Right lobe of liver (tissue), 6 donors: ENCODE results near the gene DENND4A. TPM values are rescaled to one million over a fixed set of nuclear protein-coding genes. Genes with fewer than 3 reads are reported as not detected.
"Not testable (repeated sequence)": the region's sequence is repeated elsewhere in the genome, so short reads cannot be mapped to it uniquely, and the experiment has no call there.

Experiments
- ATAC-seq, 4 donors: fragments of 200-7000 bp; cut with Tn5 transposase; one replicate each; pipeline ENCODE4 v1.9.1; 2020; ENCODE audit warnings: mild to moderate bottlenecking in 4 of 4, moderate library complexity in 4 of 4
- DNase-seq, 3 donors: peaks; one replicate each; pipeline ENCODE4 v3.0.0-alpha.2; 2020
- H3K27ac ChIP-seq, 3 donors: fragments of 200-600 bp; one replicate each; pipeline ENCODE4 v1.8.0; 2022
- H3K27me3 ChIP-seq, 2 donors: fragments of 200-600 bp; one replicate each; pipeline ENCODE4 v1.8.0; 2022
- H3K36me3 ChIP-seq, 4 donors: fragments of 200-600 bp; sonication (generic) in 1 of 4; one replicate each; pipeline versions ENCODE4 v1.5.1 to v1.8.0; 2017 to 2022; ENCODE audit warnings: control low read depth in 1 of 4
- H3K4me1 ChIP-seq, 4 donors: fragments of 200-600 bp; sonication (generic) in 1 of 4; one replicate each; pipeline versions ENCODE4 v1.5.1 to v1.8.0; 2017 to 2022; ENCODE audit warnings: control low read depth in 1 of 4
- H3K4me3 ChIP-seq, 3 donors: fragments of 200-600 bp; one replicate each; pipeline ENCODE4 v1.8.0; 2022
- H3K9me3 ChIP-seq, 4 donors: fragments of 200-600 bp; sonication (generic) in 1 of 4; one replicate each; pipeline versions ENCODE4 v1.5.1 to v1.8.0; 2017 to 2022; ENCODE audit warnings: control low read depth in 1 of 4
- POLR2A ChIP-seq: fragments of 450-650 bp; IDR thresholded peaks from one replicate; pipeline ENCODE4 v1.6.1; 2017; ENCODE audit warnings: antibody characterized with exemption, mild to moderate bottlenecking
- WGBS: methylation state at CpG from one replicate; pipeline ENCODE4 v1.1.6; 2018; ENCODE audit warnings: low coverage, low lambda C conversion rate; ENCODE audit not compliant: insufficient coverage; ENCODE audit errors: missing lambda C conversion rate; 5-methylcytosine and 5-hydroxymethylcytosine counted together
- intact Hi-C, 2 donors: fragments of 100-400 bp; cut with DNase I; formaldehyde crosslinking; loops; one replicate each; pipeline versions ENCODE4 v1.11.2 to v1.14.1; 2022
- total RNA-seq, 6 experiments: library from RNA; depleted of rRNA in 2 of 6; stranded (reverse); fragments of >200 nt in 2 of 6; fragmentation: NEBNext Ultra II Directional in 3 of 6; extraction: Animal tissue kit (Norgen Biotek cat#: 25700) in 3 of 6; gene quantifications; one replicate each; pipeline versions ENCODE4 v1.1.0 to v1.2.4, GENCODE V29; 2016 to 2023
- TF ChIP-seq, protein P1 (sequence below), 4 donors: fragments of 200-600 bp in 3 of 4; fragments of 450-650 bp in 1 of 4; IDR thresholded peaks; one replicate each; pipeline versions ENCODE4 v1.5.1 to v1.8.0; 2016 to 2022; ENCODE audit warnings: antibody characterized with exemption in 4 of 4, mild to moderate bottlenecking in 2 of 4
- donor health status: DM: no; HTN: yes; CAD: no.
- donor health status: DM: no; HTN: no; CAD: no.
- donor health status: DM: no; HTN: no; CAD: no.
- donor health status: DM: no; HTN: yes; CAD: no.
- donor health status: DM: no; HTN: yes; CAD: no.

Gene DENND4A
- total RNA-seq, 6 experiments from 2014 or later = 12.7 to 32.4 (median 21.5) TPM

DNA sequence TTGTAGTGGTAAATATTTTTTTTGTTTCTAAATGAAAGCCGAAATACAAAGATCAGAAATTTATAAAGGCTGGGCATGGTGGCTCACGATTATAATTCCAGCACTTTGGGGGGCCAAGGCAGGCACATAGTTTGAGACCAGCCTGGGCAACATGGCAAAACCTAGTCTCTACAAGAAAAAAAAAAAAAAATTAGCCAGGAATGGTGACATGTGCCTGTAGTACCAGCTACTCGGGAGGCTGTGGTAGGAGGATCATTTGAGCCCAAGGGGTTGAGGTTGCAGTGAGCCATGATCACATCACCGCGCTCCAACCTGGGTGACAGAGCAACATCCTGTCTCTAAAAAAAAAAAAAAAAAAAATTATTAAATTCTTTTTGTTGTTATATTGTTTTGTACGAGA, 6.9 kb downstream of the DENND4A start:
- no peaks in the 10 kb centered on the region for H3K36me3 ChIP-seq
- DNase-seq = no peak
- no peak for ATAC-seq
- H3K27ac ChIP-seq = no peak overlapping the region
- TF ChIP-seq, protein P1, sequence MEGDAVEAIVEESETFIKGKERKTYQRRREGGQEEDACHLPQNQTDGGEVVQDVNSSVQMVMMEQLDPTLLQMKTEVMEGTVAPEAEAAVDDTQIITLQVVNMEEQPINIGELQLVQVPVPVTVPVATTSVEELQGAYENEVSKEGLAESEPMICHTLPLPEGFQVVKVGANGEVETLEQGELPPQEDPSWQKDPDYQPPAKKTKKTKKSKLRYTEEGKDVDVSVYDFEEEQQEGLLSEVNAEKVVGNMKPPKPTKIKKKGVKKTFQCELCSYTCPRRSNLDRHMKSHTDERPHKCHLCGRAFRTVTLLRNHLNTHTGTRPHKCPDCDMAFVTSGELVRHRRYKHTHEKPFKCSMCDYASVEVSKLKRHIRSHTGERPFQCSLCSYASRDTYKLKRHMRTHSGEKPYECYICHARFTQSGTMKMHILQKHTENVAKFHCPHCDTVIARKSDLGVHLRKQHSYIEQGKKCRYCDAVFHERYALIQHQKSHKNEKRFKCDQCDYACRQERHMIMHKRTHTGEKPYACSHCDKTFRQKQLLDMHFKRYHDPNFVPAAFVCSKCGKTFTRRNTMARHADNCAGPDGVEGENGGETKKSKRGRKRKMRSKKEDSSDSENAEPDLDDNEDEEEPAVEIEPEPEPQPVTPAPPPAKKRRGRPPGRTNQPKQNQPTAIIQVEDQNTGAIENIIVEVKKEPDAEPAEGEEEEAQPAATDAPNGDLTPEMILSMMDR (IDR thresholded peaks at IDR 0.05) = no peak
- TF ChIP-seq POLR2A = no peak
- 60% methylated on average over 3 of the region's 6 CpGs for WGBS
- H3K4me1 ChIP-seq = peaks cover 0 to 50% (median 18%) of the 10 kb centered on the region in 4 donors
- no peaks in the 10 kb centered on the region for H3K27me3 ChIP-seq
- H3K4me3 ChIP-seq = no peak overlapping the region
- intact Hi-C loops = no loop called here
- H3K9me3 ChIP-seq = no peaks in the 10 kb centered on the region

DNA sequence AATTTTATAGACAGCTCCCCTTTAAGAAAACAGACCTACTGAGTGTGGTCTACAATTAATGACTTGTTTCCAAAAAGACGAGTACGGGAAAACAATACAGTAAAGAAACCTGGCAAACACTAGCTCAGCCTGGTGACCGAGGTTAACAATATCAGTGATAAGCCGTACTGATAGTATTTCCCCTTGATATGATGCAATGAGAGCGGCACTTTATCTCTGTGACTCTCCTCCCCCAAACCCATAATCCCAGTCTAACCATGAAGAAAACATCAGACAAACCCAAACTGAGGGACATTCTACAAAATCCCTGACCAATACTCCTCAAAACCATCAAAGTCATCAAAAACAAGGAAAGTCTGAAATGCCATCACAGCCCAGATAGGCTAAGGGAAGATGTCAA, 8.2 kb downstream of the DENND4A start:
- ATAC-seq (peak; percentile 63 to 72 (median 66)), DNase-seq (no peak)
- no peak overlapping the region for H3K4me3 ChIP-seq
- 23% methylated on average over 5 of the region's 5 CpGs for WGBS
- no peaks in the 10 kb centered on the region for H3K9me3 ChIP-seq
- intact Hi-C loops = no loop called here
- no peaks in the 10 kb centered on the region for H3K36me3 ChIP-seq
- H3K4me1 ChIP-seq = peaks cover 0 to 41% (median 13%) of the 10 kb centered on the region in 4 donors
- H3K27me3 ChIP-seq = no peaks in the 10 kb centered on the region
- TF ChIP-seq, protein P1 (IDR thresholded peaks at IDR 0.05) = no peak
- peak overlapping the region in 2 of 3 donors; percentile 4 to 16 for H3K27ac ChIP-seq

DNA sequence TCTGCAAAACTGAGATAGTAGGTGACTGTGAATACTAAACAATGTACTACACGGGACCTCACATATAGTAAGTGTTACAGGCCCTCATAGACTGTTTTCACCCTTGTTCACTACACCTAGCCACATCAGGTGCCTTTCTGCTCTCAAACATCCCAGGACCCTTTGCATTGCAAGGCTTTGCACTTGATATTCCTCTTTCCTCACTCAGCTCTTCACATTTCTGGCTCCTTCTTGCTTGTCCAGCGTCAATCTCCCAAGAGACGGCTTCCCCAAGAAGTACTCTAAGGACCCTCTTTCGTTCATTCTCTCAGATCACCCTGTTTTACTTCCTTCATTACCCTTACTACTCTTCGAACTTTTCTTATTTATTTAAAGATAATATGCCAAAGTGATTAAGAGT, 10.0 kb downstream of the DENND4A start:
- ATAC-seq (no peak), DNase-seq (no peak)
- Histone ChIP-seq H3K27ac (no peak overlapping the region), H3K4me3 (no peak overlapping the region), H3K4me1 (peaks cover 0 to 35% (median 11%) of the 10 kb centered on the region in 4 donors), H3K36me3 (no peaks in the 10 kb centered on the region), H3K9me3 (no peaks in the 10 kb centered on the region), H3K27me3 (no peaks in the 10 kb centered on the region)
- 83% methylated on average over 5 of the region's 5 CpGs for WGBS
- TF ChIP-seq, protein P1 (IDR thresholded peaks at IDR 0.05) = no peak
- TF ChIP-seq POLR2A = no peak
- intact Hi-C loops = no loop called here

DNA sequence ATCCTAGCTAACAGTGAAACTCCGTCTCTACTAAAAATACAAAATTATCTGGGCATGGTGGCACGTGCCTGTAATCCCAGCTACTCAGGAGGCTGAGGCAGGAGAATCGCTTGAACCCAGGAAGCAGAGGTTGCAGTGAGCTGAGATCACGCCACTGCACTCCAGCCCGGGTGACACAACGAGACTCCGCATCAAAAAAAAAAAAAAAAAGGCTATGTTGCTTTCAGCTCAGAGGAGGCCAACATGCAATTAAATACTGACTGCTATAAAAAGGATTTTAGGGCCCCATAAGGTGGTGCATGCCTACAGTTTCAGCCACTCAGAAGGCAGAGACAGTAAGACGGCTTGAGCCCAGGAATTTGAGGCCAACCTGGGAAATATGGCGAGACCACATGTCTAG, 13.4 kb downstream of the DENND4A start:
- H3K27ac ChIP-seq, intact Hi-C loops, H3K36me3 ChIP-seq, H3K9me3 ChIP-seq, ATAC-seq, DNase-seq, H3K4me3 ChIP-seq, H3K27me3 ChIP-seq: not testable (repeated sequence)
- WGBS = 63% methylated on average over 7 of the region's 9 CpGs
- peaks cover 0 to 14% (median 4%) of the 10 kb centered on the region in 4 donors for H3K4me1 ChIP-seq

DNA sequence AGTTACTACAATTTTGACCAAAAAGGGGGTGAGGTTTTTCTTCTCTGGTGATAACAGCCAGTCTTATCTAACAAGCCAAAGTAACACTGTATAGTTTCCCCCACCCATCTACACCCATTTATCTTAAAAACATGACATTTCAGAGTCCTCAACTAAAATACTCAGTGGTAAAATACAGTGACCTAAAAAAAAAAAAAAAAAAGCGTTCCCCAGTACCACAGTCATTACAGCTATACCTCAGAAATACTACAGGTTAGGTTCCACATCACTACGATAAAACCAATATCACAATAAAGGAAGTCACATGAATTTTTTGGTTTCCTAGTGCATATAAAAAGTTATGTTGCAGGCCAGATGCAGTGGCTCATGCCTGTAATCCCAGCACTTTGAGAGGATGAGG, 13.8 kb downstream of the DENND4A start:
- Histone ChIP-seq H3K36me3 (no peaks in the 10 kb centered on the region), H3K27ac (no peak overlapping the region), H3K27me3 (no peaks in the 10 kb centered on the region), H3K4me1 (peaks cover 0 to 10% (median 2%) of the 10 kb centered on the region in 4 donors), H3K4me3 (no peak overlapping the region), H3K9me3 (no peaks in the 10 kb centered on the region)
- DNase-seq (no peak), ATAC-seq (no peak)
- 47% methylated on average over 2 of the region's 2 CpGs for WGBS
- intact Hi-C loops = no loop called here
- no peak for TF ChIP-seq POLR2A
- TF ChIP-seq, protein P1 (IDR thresholded peaks at IDR 0.05) = no peak
